SK-N-SH treated with all-trans-retinoic acid at 6 μM for 48 hours (cell line): ENCODE data around the gene MGLL.

Experiments
- ZNF8 ChIP-seq: fragments of 450-650 bp; formaldehyde crosslinking; IDR thresholded peaks from 2 replicates; pipeline ENCODE4 v1.5.0; 2020; ENCODE audit warnings: mild to moderate bottlenecking, moderate library complexity
- TF ChIP-seq, protein P1 (sequence below): fragments of 250-450 bp; sonication (Bioruptor Pico); IDR thresholded peaks from 2 replicates; pipeline ENCODE4 v1.8.0; 2020; ENCODE audit warnings: mild to moderate bottlenecking, moderate library complexity, borderline replicate concordance

DNA sequence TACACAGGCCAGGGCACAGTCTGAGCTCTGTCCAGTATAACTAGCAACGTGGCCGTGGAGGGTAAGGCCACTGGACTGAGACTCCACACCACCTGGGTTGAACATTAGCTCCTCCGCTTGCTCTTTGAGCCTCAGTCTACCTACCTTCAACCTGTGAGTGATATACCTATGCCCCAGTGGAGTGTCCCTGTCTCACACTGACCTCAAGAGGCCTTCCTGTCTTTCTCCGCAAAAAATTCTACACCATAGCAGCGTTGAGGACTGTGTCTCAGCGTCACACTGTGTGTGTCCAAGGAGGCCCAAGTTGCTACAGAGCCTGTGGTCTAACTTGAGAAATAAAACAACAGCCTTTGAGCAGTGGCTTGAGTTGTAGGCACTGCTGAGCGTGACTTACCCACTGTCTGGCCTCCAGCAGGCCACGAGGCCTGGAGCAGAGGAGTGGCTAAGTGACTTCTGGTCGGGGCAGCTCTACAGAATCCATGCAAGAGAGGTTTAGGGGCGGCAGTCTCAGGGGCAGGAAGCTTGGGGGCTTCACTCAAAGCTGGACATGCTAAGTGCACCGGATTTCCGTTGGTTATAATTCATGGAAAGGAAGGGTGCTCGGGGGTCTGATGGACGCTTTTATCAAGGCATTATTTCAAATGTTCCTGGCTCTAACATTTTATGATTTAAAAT, 2.0 kb upstream of the MGLL start:
- TF ChIP-seq, protein P1, sequence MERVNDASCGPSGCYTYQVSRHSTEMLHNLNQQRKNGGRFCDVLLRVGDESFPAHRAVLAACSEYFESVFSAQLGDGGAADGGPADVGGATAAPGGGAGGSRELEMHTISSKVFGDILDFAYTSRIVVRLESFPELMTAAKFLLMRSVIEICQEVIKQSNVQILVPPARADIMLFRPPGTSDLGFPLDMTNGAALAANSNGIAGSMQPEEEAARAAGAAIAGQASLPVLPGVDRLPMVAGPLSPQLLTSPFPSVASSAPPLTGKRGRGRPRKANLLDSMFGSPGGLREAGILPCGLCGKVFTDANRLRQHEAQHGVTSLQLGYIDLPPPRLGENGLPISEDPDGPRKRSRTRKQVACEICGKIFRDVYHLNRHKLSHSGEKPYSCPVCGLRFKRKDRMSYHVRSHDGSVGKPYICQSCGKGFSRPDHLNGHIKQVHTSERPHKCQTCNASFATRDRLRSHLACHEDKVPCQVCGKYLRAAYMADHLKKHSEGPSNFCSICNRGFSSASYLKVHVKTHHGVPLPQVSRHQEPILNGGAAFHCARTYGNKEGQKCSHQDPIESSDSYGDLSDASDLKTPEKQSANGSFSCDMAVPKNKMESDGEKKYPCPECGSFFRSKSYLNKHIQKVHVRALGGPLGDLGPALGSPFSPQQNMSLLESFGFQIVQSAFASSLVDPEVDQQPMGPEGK = no peak
- no peak for TF ChIP-seq ZNF8 (CRISPR knock-in tag)
